IPS-18c (cell line): ENCODE results near the gene GJC1.
"Not testable (repeated sequence)": the region's sequence is repeated elsewhere in the genome, so short reads cannot be mapped to it uniquely, and the experiment has no call there.

Source experiments
- H3K4me3 ChIP-seq: 2 replicates; pipeline ENCODE4 v1.7.0; 2013; ENCODE audit warnings: low read depth, mild to moderate bottlenecking, low read length, moderate library complexity; ENCODE audit not compliant: insufficient read depth
- H3K9me3 ChIP-seq: one replicate; pipeline ENCODE4 v1.6.1; 2013; ENCODE audit warnings: mild to moderate bottlenecking, low read length, moderate library complexity; ENCODE audit not compliant: control insufficient read depth, insufficient read depth

GJC1 gene

DNA sequence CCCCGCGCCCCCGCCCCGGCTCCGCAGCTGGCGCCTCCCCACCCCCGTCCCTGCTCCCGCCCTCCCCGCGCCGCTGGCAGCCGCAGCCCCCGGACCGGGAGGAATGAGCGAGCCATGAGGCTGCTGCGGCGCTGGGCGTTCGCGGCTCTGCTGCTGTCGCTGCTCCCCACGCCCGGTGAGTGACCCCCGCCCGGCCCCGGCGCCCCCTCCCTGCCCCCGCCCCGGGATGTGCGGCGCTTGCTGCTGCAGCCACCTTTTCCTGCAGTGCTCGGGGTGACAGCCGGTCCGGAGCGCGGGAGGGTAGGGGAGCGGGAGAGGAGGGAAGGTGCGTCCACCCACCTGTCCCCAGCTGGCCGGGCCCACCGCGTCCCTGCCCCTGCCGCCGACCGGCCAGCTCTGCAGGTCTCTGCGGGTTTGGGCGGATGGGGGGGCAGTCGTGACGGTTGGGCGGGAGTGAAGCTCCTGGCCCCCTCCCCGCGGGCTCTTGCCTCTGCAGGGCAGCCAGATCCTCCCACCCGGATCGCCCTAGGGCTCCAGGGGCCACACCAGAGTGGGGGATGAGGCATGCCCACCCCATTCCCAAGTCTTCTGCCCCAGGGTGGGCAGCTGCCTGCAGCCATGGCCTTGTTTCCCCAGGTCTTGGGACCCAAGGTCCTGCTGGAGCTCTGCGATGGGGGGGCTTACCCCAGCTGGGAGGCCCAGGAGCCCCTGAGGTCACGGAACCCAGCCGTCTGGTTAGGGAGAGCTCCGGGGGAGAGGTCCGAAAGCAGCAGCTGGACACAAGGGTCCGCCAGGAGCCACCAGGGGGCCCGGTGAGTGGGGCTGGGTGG is 70.8 kb downstream of the GJC1 start:
- Histone ChIP-seq H3K9me3 (peaks cover 2% of the 10 kb centered on the region), H3K4me3 (peak overlapping the region; percentile 41)

GRCh38 chr17:44758414-44759085 is 71.5 kb downstream of the GJC1 start, which contains the start of gene ADAM11:
Gene ADAM11 (plus strand): TSS chr17:44758988. CDS start chr17:44759200, 212 bp downstream.
- peak within 1 kb of the TSS; percentile 41 for H3K4me3 ChIP-seq
- H3K9me3 ChIP-seq: no peaks in the 10 kb centered on the region

GRCh38 chr17:44757918-44758413 is 72.1 kb downstream of the GJC1 start:
- H3K4me3 ChIP-seq: peak overlapping the region; percentile 36; the same call in 1 of the 2 replicates
- H3K9me3 ChIP-seq: no peaks in the 10 kb centered on the region

DNA sequence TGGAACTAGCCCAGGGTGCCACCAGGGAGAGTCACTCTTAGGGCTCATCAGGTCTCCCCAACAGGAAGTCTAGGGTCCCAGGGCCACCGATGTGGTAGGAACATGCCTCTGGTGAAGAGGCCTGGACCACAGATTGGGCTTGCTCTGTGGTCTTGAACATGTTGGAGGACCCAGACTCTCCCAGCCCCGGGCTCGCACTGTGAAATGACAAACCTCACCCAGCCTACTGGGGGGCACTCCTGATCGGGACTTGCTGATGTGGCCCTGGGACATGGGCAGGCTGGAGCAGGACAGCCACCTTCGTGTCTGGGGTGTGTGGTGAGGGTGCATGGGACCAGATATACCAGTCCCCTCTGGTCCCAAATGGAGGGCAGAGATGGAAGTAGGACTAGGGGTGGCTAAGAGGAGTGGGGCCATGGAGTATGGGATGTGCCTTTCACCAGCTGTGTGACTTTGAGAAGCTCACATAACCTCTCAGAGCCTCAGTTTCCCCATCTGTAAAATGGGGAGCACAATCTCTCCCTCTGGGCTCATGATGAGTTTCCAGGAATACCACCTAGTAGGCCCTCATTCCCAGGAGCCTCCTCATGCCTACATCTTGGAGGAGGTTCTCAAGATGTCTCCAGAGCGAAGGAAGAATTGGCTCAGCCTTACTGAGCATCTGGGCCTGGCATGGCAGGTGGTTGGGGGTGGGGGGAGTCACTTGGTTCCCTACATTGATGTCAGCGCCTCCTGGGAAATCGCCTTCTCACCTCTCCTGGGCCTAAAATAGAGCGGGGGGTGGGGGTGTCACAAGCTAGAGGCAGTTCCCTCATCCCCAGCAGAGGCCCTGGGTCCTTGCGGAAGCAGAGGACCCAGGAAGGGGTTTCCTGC is 72.8 kb downstream of the GJC1 start:
- Histone ChIP-seq H3K9me3 (no peaks in the 10 kb centered on the region), H3K4me3 (no peak overlapping the region)

DNA sequence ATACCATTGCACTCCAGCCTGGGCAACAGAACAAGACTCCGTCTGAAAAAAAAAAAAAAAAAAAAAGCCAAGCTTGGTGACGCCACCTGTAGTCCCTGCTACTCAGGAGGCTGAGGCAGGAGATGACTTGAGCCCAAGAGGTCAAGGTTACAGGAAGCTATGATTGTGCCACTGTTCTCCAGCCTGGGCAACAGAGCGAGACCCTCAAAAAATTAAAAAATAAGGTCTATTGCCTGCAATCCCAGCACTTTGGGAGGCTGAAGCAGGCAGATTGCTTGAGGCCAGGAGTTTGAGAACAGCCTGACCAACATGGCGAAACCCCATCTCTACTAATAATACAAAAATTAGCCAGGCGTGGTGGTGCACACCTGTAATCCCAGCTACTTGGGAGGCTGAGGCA is 74.9 kb downstream of the GJC1 start:
- not testable (repeated sequence) for H3K4me3 ChIP-seq, H3K9me3 ChIP-seq

DNA sequence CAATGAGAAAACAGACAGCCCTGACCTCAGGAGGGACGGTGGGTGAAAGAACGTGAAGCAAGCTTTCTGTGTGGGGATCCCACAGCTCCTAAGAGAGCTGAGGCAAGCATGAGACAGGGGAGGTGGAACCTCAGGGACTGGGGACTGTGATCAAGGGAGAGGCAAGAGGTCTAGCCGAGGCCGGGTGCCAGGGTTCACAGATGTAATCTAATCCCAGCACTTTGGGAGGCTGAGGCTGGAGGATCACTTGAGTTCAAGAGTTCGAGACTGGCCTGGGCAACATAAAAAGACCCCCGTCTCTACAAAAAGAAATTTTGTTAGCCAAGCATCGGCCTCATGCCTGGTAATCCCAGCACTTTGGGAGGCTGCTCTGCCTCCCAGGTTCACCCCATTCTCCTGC is 75.8 kb downstream of the GJC1 start:
- Histone ChIP-seq H3K4me3 (no peak overlapping the region), H3K9me3 (no peaks in the 10 kb centered on the region)

- H3K4me3 ChIP-seq: no peak overlapping the region
- no peaks in the 10 kb centered on the region for H3K9me3 ChIP-seq
Observed at GRCh38 chr17:44752953-44753861, 76.9 kb downstream of the GJC1 start.

GRCh38 chr17:44751806-44752205 is 78.3 kb downstream of the GJC1 start:
- H3K9me3 ChIP-seq: no peaks in the 10 kb centered on the region
- H3K4me3 ChIP-seq: no peak overlapping the region

- Histone ChIP-seq H3K4me3 (no peak overlapping the region), H3K9me3 (no peaks in the 10 kb centered on the region)
Observed at GRCh38 chr17:44751331-44751730, 78.8 kb downstream of the GJC1 start.

GRCh38 chr17:44749980-44750318 is 80.1 kb downstream of the GJC1 start:
- Histone ChIP-seq H3K4me3 (no peak overlapping the region), H3K9me3 (no peaks in the 10 kb centered on the region)

DNA sequence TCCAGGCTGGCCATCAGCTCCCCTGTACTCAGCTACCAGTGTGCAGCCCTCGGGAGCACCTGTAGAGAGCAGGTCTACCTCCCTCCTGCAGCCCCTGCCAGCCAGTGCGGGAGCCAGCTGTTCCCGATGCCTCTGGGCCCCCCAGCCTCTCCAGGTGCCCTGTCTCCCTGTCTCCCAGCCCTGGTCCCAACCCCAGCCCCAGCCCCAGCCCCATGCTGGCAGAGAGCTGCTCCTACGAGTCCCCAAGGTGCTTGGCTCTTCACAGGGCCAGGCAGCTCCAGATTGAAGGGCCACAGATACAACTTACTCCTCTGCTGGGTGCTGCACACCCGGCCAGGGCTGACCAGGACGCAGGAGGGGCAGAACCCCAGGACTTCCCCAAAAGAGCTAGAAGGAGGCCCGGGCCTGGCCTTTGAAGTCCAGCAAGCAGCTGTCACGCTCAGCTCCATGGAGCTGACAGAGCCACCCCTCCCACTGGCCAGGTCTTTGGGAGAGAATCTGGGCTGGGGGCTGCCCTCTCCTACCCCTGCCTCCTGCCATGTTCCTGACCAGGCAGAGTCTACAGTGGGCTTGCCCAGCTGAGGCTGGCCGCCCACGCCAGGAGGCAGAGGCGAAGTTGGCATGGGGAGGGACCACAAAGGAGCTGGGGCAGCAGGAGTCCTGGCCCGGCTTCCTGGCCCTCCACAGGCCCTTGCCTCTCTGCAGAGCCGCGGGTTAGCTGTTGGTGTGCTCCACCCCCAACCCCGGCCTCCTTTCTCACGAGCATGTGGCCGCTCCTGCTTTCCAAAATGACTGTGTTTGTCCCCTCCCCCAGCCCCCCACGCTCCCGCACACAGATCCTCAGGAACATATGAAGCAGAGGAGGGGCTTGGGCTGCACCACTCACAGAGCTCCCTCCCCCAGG is 80.8 kb downstream of the GJC1 start:
- Histone ChIP-seq H3K4me3 (no peak overlapping the region), H3K9me3 (no peaks in the 10 kb centered on the region)
